K562 (cell line): ENCODE measurements around the gene TMC2. TPM values are rescaled to one million over a fixed set of nuclear protein-coding genes. Genes with fewer than 3 reads are reported as not detected.
A peak's percentile ranks its signal among the peaks of the same experiment; 100 is the strongest.

Experiments used
- BRD9 ChIP-seq: fragments of 450-650 bp; IDR thresholded peaks from 2 replicates; pipeline ENCODE4 v1.6.1; 2018; ENCODE audit warnings: low read depth; ENCODE audit not compliant: partially characterized antibody
- CBX1 ChIP-seq: sonication (generic); IDR thresholded peaks from 2 replicates; pipeline ENCODE4 v1.6.1; 2016; ENCODE audit warnings: antibody characterized with exemption, low read depth, mild to moderate bottlenecking
- DPF2 ChIP-seq: fragments of 450-650 bp; IDR thresholded peaks from 2 replicates; pipeline ENCODE4 v1.6.1; 2016
- ETV5 ChIP-seq: sonication (generic); formaldehyde crosslinking; IDR thresholded peaks from 2 replicates; pipeline ENCODE4 v1.4.0; 2020; ENCODE audit warnings: low read depth, mild to moderate bottlenecking, missing genetic modification reagents
- FOXK2 ChIP-seq, 2 experiments: fragments of 450-650 bp; IDR thresholded peaks in 1 of 2; conservative IDR thresholded peaks in 1 of 2; 2 replicates each; pipeline ENCODE4 v1.6.1; 2016; ENCODE audit warnings: low read depth in 2 of 2, mild to moderate bottlenecking in 1 of 2
- GABPB1 ChIP-seq: sonication (generic); formaldehyde crosslinking; IDR thresholded peaks from 2 replicates; pipeline ENCODE4 v1.8.0; 2022; ENCODE audit warnings: mild to moderate bottlenecking, missing genetic modification reagents
- JUN ChIP-seq, 2 experiments: sonication (generic) in 1 of 2; formaldehyde crosslinking in 1 of 2; IDR thresholded peaks; 2 replicates each; pipeline versions ENCODE4 v1.6.1 to v1.8.0; 2012 to 2022; ENCODE audit warnings: borderline replicate concordance in 2 of 2, mild to moderate bottlenecking in 2 of 2, improper control_type of control experiment in 1 of 2, low read depth in 1 of 2, low read length in 1 of 2, missing genetic modification reagents in 1 of 2
- PCBP1 ChIP-seq: fragments of 200-400 bp; formaldehyde crosslinking; IDR thresholded peaks from 2 replicates; pipeline ENCODE4 v1.6.1; 2018; ENCODE audit warnings: mild to moderate bottlenecking, low read depth, low read length; ENCODE audit not compliant: poor library complexity, severe bottlenecking
- POLR2AphosphoS5 ChIP-seq: IDR thresholded peaks from 2 replicates; pipeline ENCODE4 v1.6.1; 2011; ENCODE audit warnings: mild to moderate bottlenecking, low read depth, low read length, moderate library complexity; ENCODE audit not compliant: control insufficient read depth, insufficient read depth
- POLR2H ChIP-seq: IDR thresholded peaks from 2 replicates; pipeline ENCODE4 v1.6.1; 2016; ENCODE audit warnings: missing genetic modification characterization, low read depth, mild to moderate bottlenecking, control low read depth, missing compliant biosample characterization, moderate library complexity
- SAP30 ChIP-seq: fragments of 200-600 bp; sonication (generic); IDR thresholded peaks from 2 replicates; pipeline ENCODE4 v1.6.1; 2012; ENCODE audit warnings: borderline replicate concordance, low read depth, mild to moderate bottlenecking, moderate library complexity, low read length, control low read depth, inconsistent platforms; ENCODE audit not compliant: insufficient read depth, poor library complexity, severe bottlenecking
- SOX6 ChIP-seq: fragments of 450-650 bp; IDR thresholded peaks from 2 replicates; pipeline ENCODE4 v1.6.1; 2014; ENCODE audit warnings: mild to moderate bottlenecking
- SRF ChIP-seq, 2 experiments: fragments of 250-450, 450-650 bp in 1 of 2; sonication (Bioruptor Pico) in 1 of 2; sonication (generic) in 1 of 2; formaldehyde crosslinking; IDR thresholded peaks; 2 replicates each; pipeline versions ENCODE4 v1.5.0 to v1.5.1; 2020 to 2022; ENCODE audit warnings: mild to moderate bottlenecking in 1 of 2, missing genetic modification reagents in 1 of 2
- U2AF1 ChIP-seq: fragments of 200-400 bp; formaldehyde crosslinking; optimal IDR thresholded peaks from 2 replicates; pipeline ENCODE3; 2017; ENCODE audit warnings: mild to moderate bottlenecking, low read depth, low read length, moderate library complexity
- USF1 ChIP-seq: sonication (generic); formaldehyde crosslinking; IDR thresholded peaks from 2 replicates; pipeline ENCODE4 v1.9.0; 2022; ENCODE audit warnings: mild to moderate bottlenecking, missing genetic modification reagents
- YY1 ChIP-seq, 3 experiments: IDR thresholded peaks; 2 replicates each; pipeline ENCODE4 v1.6.1; 2011; ENCODE audit warnings: low read length in 2 of 3, mild to moderate bottlenecking in 2 of 3, moderate library complexity in 2 of 3, borderline replicate concordance in 1 of 3, control low read depth in 1 of 3, low read depth in 1 of 3; ENCODE audit not compliant: insufficient read depth in 3 of 3, insufficient replicate concordance in 2 of 3, control insufficient read depth in 1 of 3, insufficient read length in 1 of 3; ENCODE audit errors: extremely low read depth in 1 of 3
- polyA plus RNA-seq, 8 experiments: library from polyadenylated mRNA; depleted of rRNA in 4 of 8; stranded (reverse) in 5 of 8; unstranded in 3 of 8; fragments of >200 nt; fragmentation: Nextera tagmentation in 2 of 8; fragmentation: Illumina TruSeq in 1 of 8; extraction: Ambion mirVana in 2 of 8; extraction: Trizol in 1 of 8; gene quantifications; 2 replicates each; pipeline versions ENCODE4 v1.2.1 to v1.2.3, GENCODE V29; 2011 to 2014; ENCODE audit warnings: inconsistent platforms in 1 of 8, missing spikeins in 1 of 8
- total RNA-seq, 7 experiments: library from RNA; depleted of rRNA in 6 of 7; stranded (reverse); fragments of >200 nt in 6 of 7; fragmentation: Illumina TruSeq in 2 of 7; extraction: Trizol in 2 of 7; gene quantifications; 2 replicates each; pipeline versions ENCODE4 v1.2.1 to v1.2.3, GENCODE V29; 2011 to 2021; ENCODE audit warnings: low replicate concordance in 1 of 7
- TF ChIP-seq, protein P1 (sequence below): sonication (generic); formaldehyde crosslinking; IDR thresholded peaks from 2 replicates; pipeline ENCODE4 v1.8.0; 2022; ENCODE audit warnings: missing genetic modification reagents, mild to moderate bottlenecking, moderate library complexity, borderline replicate concordance
- TF ChIP-seq, protein P2 (sequence below): fragments of 450-650 bp; IDR thresholded peaks from 2 replicates; pipeline ENCODE4 v1.6.1; 2018; ENCODE audit not compliant: partially characterized antibody

The TMC2 gene
- total and polyA plus RNA-seq, 9 of the 15 experiments (the other 6 are each of a cell fraction or from before 2014, with no cell fraction given), result not detected

DNA sequence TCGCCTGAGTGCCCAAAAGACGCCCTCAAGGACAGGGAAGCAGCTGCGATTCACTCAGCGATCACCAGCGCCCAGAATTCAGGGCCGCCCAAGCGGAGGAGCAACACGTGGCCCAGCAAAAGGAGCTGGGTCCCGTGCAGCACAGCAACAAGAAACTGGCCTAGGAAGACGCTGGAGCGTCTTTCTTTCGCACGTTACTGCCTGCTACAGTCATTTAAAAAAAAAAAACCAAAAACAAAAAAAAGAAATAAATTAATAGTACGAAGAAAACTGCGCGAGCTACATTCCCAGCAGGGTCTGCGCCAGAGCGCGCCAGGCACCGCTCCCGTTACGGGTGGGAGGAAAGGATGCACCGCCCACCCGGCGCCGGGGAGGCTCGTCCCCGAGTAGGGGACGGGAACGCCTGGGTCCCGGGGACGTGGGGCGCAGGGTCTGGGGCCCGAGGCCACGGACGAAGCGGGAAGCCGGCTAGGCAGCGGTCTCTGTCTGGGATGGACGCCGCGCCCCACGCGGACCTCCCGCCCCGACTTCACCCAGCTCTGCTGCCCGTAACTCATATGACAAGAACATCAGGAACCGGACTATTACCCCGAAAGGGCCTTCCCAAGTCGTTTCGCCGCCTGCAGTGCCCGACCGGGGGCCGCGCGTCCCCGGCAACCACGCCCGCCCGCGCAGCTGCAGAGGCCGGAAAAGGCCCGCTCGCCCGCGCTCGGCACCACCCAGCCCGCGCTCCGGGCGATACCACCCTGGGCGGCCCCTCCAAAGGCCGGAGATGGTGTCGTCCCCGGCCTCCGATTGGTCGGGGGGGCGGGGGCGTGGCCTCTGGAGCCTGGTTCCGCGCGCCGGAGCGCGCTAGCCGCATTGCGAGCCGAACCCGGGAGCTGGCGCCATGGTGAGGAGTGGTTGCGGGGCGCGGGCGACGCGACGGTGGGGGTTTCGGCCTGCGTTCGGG, 115.7 kb downstream of the TMC2 start, which contains the start of gene NOP56 (continued):
- 0 out of 2 replicates have a peak, but pooled peaks have one; percentile 58 for TF ChIP-seq CBX1
- peak; percentile 87 for TF ChIP-seq U2AF1
- TF ChIP-seq, protein P1, sequence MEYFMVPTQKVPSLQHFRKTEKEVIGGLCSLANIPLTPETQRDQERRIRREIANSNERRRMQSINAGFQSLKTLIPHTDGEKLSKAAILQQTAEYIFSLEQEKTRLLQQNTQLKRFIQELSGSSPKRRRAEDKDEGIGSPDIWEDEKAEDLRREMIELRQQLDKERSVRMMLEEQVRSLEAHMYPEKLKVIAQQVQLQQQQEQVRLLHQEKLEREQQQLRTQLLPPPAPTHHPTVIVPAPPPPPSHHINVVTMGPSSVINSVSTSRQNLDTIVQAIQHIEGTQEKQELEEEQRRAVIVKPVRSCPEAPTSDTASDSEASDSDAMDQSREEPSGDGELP (CRISPR knock-in tag), result peak; percentile 85
- peak; percentile 29; the same call in 1 of the 2 replicates for TF ChIP-seq DPF2
- TF ChIP-seq SAP30, result peak; percentile 62
- TF ChIP-seq YY1 (IDR thresholded peaks at IDR 0.05; ENCODE audit: borderline replicate concordance in 1 of 3, control insufficient read depth in 1 of 3, extremely low read depth in 1 of 3, insufficient read depth in 3 of 3, insufficient read length in 1 of 3, insufficient replicate concordance in 2 of 3, low read depth in 1 of 3, low read length in 2 of 3), result peak in 1 of 3 experiments; percentile 53
- peak; percentile 85 for TF ChIP-seq POLR2AphosphoS5
- TF ChIP-seq SRF (CRISPR knock-in tag; IDR thresholded peaks at IDR 0.05), result 0 out of 4 replicates have a peak, but pooled peaks of 1 of the 2 experiments have one; percentile 17
- peak; percentile 37 for TF ChIP-seq BRD9
- TF ChIP-seq JUN (IDR thresholded peaks at IDR 0.05; ENCODE audit: borderline replicate concordance, low read depth, low read length), result no peak
- TF ChIP-seq JUN (CRISPR knock-in tag; IDR thresholded peaks at IDR 0.05; ENCODE audit: borderline replicate concordance), result 0 out of 2 replicates have a peak, but pooled peaks have one; percentile 41
- peak; percentile 67 to 97; a peak in 3 of 4 replicates for TF ChIP-seq FOXK2 (conservative IDR thresholded peaks at IDR 0.05 in 1 of 2, IDR thresholded peaks at IDR 0.05 in 1 of 2; ENCODE audit: low read depth in 2 of 2)
- TF ChIP-seq POLR2H (tag), result peak; percentile 85
- peak; percentile 73 for TF ChIP-seq USF1
- TF ChIP-seq ETV5 (CRISPR knock-in tag), result peak; percentile 85; the same call in 1 of the 2 replicates
- TF ChIP-seq SOX6, result 0 out of 2 replicates have a peak, but pooled peaks have one; percentile 7
- TF ChIP-seq, protein P2, sequence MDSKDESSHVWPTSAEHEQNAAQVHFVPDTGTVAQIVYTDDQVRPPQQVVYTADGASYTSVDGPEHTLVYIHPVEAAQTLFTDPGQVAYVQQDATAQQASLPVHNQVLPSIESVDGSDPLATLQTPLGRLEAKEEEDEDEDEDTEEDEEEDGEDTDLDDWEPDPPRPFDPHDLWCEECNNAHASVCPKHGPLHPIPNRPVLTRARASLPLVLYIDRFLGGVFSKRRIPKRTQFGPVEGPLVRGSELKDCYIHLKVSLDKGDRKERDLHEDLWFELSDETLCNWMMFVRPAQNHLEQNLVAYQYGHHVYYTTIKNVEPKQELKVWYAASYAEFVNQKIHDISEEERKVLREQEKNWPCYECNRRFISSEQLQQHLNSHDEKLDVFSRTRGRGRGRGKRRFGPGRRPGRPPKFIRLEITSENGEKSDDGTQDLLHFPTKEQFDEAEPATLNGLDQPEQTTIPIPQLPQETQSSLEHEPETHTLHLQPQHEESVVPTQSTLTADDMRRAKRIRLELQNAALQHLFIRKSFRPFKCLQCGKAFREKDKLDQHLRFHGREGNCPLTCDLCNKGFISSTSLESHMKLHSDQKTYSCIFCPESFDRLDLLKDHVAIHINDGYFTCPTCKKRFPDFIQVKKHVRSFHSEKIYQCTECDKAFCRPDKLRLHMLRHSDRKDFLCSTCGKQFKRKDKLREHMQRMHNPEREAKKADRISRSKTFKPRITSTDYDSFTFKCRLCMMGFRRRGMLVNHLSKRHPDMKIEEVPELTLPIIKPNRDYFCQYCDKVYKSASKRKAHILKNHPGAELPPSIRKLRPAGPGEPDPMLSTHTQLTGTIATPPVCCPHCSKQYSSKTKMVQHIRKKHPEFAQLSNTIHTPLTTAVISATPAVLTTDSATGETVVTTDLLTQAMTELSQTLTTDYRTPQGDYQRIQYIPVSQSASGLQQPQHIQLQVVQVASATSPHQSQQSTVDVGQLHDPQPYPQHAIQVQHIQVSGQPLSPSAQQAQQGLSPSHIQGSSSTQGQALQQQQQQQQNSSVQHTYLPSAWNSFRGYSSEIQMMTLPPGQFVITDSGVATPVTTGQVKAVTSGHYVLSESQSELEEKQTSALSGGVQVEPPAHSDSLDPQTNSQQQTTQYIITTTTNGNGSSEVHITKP, result peak; percentile 99
- TF ChIP-seq PCBP1, result peak; percentile 97
- peak; percentile 58; the same call in 1 of the 2 replicates for TF ChIP-seq GABPB1 (CRISPR knock-in tag)
